Activated naive CD4-positive, alpha-beta T cell treated with anti-CD3 and anti-CD28 coated beads, Interleukin-2, amount 50 U/mL, for 24 hours (primary cell): ENCODE data around the gene SLC4A4.

Source experiments
- H3K27ac Mint-ChIP-seq: one replicate; pipeline ENCODE4 v1.8.0; 2021; ENCODE audit warnings: mild to moderate bottlenecking, mixed read lengths
- H3K27me3 Mint-ChIP-seq: one replicate; pipeline ENCODE4 v1.8.0; 2021; ENCODE audit warnings: mixed read lengths
- H3K36me3 Mint-ChIP-seq: one replicate; pipeline ENCODE4 v1.8.0; 2021; ENCODE audit warnings: mixed read lengths
- H3K4me1 Mint-ChIP-seq: one replicate; pipeline ENCODE4 v1.8.0; 2021; ENCODE audit warnings: mixed read lengths
- H3K4me3 Mint-ChIP-seq: one replicate; pipeline ENCODE4 v1.8.0; 2021; ENCODE audit warnings: mild to moderate bottlenecking, mixed read lengths
- H3K9me3 Mint-ChIP-seq: one replicate; pipeline ENCODE4 v1.8.0; 2021; ENCODE audit warnings: mixed read lengths

The SLC4A4 gene

DNA sequence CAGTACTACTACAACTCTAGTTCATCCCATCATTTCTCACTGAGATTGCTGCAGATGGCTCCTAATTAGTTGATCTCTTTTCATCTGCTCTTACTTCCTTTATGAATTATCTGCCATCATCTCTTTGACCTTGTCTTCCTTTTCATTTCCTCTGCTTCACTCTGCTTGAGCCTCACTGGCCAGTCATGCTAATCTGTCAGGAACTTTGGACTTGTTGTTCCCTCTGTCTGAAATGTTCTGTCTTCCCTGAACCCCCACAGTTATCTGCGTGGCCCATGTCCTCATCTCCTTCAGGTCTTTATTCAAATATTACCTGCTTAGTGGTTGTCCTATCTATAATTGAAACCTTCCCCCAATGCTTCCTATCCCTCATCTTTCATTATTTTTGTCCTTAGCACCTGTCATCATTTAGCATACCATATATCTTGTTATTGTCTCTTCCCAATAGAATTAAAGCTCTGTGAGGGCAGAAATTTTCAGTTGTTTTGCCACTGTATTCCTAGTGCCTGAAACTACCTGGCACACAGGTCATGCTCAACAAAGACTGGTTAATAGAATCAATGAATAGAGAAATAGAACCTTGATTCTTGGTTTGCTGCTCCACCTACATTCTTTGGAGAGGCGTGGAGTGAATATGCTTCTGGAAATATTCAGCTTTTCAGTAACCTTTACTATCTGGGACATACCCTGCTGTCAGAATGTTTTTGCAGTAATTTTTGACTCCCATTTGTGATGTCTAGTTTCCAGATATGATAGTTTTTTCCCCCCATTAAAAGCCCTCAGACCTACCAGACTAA, 5.0 kb downstream of the SLC4A4 start:
- H3K9me3 Mint-ChIP-seq = no peaks in the 10 kb centered on the region
- no peaks in the 10 kb centered on the region for H3K4me1 Mint-ChIP-seq

GRCh38 chr4:71346710-71347109, 7.9 kb downstream of the SLC4A4 start:
- no peak overlapping the region for H3K4me3 Mint-ChIP-seq
- H3K36me3 Mint-ChIP-seq = no peaks in the 10 kb centered on the region
- no peak overlapping the region for H3K27ac Mint-ChIP-seq
- H3K27me3 Mint-ChIP-seq = peaks cover 20% of the 10 kb centered on the region
- H3K9me3 Mint-ChIP-seq = no peaks in the 10 kb centered on the region
- no peaks in the 10 kb centered on the region for H3K4me1 Mint-ChIP-seq

More for the DNA sequence above, 5.0 kb downstream of the SLC4A4 start:
- no peaks in the 10 kb centered on the region for H3K36me3 Mint-ChIP-seq
- no peak overlapping the region for H3K4me3 Mint-ChIP-seq
- peaks cover 17% of the 10 kb centered on the region for H3K27me3 Mint-ChIP-seq
- no peak overlapping the region for H3K27ac Mint-ChIP-seq

DNA sequence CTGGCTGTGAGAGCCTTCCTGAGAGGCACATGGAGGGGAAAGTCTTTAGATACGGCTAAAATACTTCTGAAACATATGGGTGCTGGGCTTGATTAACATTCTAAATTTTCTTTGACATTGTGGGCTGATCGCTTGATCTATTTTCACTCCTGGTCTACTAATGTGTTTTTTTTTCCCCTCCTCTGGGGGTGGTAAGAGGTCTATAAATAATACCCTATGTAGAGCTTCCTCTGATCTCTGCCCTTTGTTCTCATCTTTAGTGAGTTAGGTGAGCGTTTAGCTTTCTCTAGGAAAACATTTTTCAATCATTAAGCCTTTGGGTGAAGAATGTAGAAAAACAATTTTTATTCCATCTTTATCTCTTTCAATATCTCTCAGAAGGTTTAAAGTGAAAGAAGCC, 9.8 kb downstream of the SLC4A4 start:
- Mint-ChIP-seq H3K4me1 (no peaks in the 10 kb centered on the region), H3K9me3 (no peaks in the 10 kb centered on the region), H3K27ac (no peak overlapping the region), H3K36me3 (no peaks in the 10 kb centered on the region), H3K27me3 (peaks cover 16% of the 10 kb centered on the region), H3K4me3 (no peak overlapping the region)

GRCh38 chr4:71355045-71355444, 16.2 kb downstream of the SLC4A4 start:
- Mint-ChIP-seq H3K36me3 (peaks cover 2% of the 10 kb centered on the region), H3K4me3 (no peak overlapping the region), H3K27ac (no peak overlapping the region), H3K27me3 (peaks cover 2% of the 10 kb centered on the region), H3K9me3 (no peaks in the 10 kb centered on the region), H3K4me1 (no peaks in the 10 kb centered on the region)

- no peaks in the 10 kb centered on the region for H3K9me3 Mint-ChIP-seq
- peaks cover 2% of the 10 kb centered on the region for H3K27me3 Mint-ChIP-seq
- H3K36me3 Mint-ChIP-seq = peaks cover 2% of the 10 kb centered on the region
- no peaks in the 10 kb centered on the region for H3K4me1 Mint-ChIP-seq
- no peak overlapping the region for H3K27ac Mint-ChIP-seq
- H3K4me3 Mint-ChIP-seq = no peak overlapping the region
Measured at GRCh38 chr4:71355971-71356370, 17.2 kb downstream of the SLC4A4 start.

DNA sequence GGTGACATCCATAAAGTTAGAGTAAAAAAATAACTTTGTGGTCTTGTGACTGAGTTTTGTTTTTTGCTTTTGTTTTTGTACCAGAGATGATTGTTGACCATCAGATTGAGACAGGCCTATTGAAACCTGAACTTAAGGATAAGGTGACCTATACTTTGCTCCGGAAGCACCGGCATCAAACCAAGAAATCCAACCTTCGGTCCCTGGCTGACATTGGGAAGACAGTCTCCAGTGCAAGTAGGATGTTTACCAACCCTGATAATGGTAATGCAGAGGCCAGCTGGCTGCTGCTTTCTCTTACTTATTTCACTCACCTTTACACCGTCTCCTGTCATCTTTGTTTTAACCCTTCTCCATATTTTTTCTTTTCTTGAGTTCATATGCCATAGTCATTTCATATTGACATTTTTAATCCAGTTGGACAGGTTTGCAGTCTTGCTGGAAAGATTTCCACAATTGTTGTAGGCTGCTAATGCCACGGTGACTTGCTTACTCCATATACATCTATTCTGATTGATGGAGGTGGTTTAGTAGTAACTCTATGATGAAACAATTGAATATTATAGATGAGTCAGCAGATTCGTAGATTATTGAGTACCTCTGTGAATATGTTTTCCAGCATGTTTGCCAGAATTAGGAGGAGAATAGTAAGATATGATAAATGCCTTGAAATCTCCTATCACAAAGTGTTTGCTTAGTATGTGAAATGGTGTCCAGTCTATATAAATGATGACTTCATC, 18.3 kb downstream of the SLC4A4 start:
- H3K27ac Mint-ChIP-seq = no peak overlapping the region
- H3K4me3 Mint-ChIP-seq = no peak overlapping the region
- H3K9me3 Mint-ChIP-seq = no peaks in the 10 kb centered on the region
- peaks cover 2% of the 10 kb centered on the region for H3K36me3 Mint-ChIP-seq
- H3K27me3 Mint-ChIP-seq = peaks cover 4% of the 10 kb centered on the region
- H3K4me1 Mint-ChIP-seq = no peaks in the 10 kb centered on the region

DNA sequence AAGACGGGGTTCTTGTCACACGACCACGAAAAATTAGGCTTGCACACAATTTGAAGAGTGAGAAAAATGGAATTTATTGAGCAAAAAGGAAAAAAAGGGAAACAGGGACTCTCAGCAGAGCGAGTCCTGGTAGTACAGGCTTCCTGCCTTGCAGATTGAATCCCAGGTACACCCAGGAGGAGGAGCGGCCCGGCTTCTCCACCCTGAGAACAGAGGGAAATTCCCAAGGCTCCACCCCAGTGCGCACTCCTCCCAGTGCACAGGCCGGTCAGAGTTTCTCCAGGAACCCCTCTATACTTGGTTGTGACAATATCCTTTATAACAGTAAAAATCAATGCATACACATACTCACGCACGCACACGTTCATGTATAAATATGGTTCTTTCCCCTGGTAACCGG, 22.0 kb downstream of the SLC4A4 start:
- Mint-ChIP-seq H3K36me3 (peaks cover 2% of the 10 kb centered on the region), H3K27me3 (peaks cover 2% of the 10 kb centered on the region), H3K4me3 (no peak overlapping the region), H3K4me1 (no peaks in the 10 kb centered on the region), H3K9me3 (no peaks in the 10 kb centered on the region), H3K27ac (no peak overlapping the region)

DNA sequence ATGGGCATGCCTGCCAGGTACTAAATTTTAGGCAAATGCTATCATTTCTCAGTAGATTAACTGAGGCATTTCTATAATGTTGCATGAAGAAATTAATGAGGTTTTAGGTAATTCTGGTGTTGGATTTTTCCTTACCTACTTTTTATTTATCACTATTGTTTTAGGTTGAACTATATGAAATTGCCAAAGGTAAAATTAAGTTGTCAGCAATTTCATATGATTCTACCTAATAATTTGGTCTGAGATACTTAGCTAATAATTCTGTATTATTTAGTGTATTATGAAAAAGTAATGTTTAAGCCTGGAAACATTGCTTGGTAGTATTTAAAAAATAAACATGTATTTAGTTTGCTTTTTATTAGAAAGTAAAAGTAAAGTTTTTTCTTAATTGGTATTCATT, 22.7 kb downstream of the SLC4A4 start:
- H3K4me3 Mint-ChIP-seq = no peak overlapping the region
- no peaks in the 10 kb centered on the region for H3K4me1 Mint-ChIP-seq
- H3K36me3 Mint-ChIP-seq = peaks cover 2% of the 10 kb centered on the region
- no peak overlapping the region for H3K27ac Mint-ChIP-seq
- no peaks in the 10 kb centered on the region for H3K9me3 Mint-ChIP-seq
- peaks cover 2% of the 10 kb centered on the region for H3K27me3 Mint-ChIP-seq

- Mint-ChIP-seq H3K4me3 (no peak overlapping the region), H3K4me1 (no peaks in the 10 kb centered on the region), H3K36me3 (no peaks in the 10 kb centered on the region), H3K27me3 (no peaks in the 10 kb centered on the region), H3K27ac (no peak overlapping the region), H3K9me3 (no peaks in the 10 kb centered on the region)
Measured at GRCh38 chr4:71366766-71367165, 27.9 kb downstream of the SLC4A4 start.

DNA sequence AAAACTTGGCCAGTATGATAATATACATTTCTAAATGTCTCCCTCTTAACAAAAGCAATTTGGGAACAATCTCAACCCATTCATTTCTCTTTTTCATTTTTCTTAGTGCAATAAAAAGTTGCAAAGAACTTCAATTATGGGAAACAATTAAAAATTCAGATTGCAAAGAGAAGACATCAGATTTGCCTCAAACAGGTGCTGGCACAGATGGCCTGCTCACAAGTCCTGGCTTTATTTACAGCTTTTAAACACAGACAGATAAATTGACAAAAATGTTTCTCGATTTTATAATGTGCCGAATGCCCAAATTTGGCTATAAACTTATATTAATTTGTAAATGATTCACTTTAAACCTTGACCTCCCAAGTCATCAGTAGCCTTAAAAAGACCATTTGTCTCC, 28.7 kb downstream of the SLC4A4 start:
- Mint-ChIP-seq H3K9me3 (no peaks in the 10 kb centered on the region), H3K27ac (no peak overlapping the region), H3K4me1 (no peaks in the 10 kb centered on the region), H3K27me3 (no peaks in the 10 kb centered on the region), H3K4me3 (no peak overlapping the region), H3K36me3 (no peaks in the 10 kb centered on the region)

- no peaks in the 10 kb centered on the region for H3K4me1 Mint-ChIP-seq
- H3K27me3 Mint-ChIP-seq = no peaks in the 10 kb centered on the region
- H3K9me3 Mint-ChIP-seq = no peaks in the 10 kb centered on the region
- H3K27ac Mint-ChIP-seq = no peak overlapping the region
- no peaks in the 10 kb centered on the region for H3K36me3 Mint-ChIP-seq
- no peak overlapping the region for H3K4me3 Mint-ChIP-seq
Measured at GRCh38 chr4:71368906-71369305, 30.1 kb downstream of the SLC4A4 start.

- Mint-ChIP-seq H3K4me3 (no peak overlapping the region), H3K27me3 (no peaks in the 10 kb centered on the region), H3K9me3 (no peaks in the 10 kb centered on the region), H3K4me1 (no peaks in the 10 kb centered on the region), H3K27ac (no peak overlapping the region), H3K36me3 (no peaks in the 10 kb centered on the region)
Measured at GRCh38 chr4:71369536-71369935, 30.7 kb downstream of the SLC4A4 start.

DNA sequence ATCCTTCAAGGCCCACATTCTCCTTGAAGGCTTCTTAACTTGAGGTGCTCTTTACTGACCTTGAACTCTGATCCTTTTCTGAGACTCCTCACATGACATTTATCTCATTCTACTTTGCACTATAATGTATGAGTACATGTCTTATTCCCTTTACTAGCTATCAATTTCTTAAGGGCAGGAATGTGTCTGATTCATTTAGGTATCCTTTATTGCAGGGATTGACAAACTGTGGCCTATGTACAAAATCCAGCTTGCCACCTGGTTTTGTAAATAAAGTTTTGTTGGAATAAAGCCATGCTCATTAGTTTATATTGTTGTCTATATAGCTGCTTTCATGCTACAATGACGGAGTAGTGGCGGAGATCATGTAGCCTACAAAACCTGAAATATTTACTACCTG, 36.7 kb downstream of the SLC4A4 start:
- Mint-ChIP-seq H3K27ac (no peak overlapping the region), H3K27me3 (no peaks in the 10 kb centered on the region), H3K4me1 (no peaks in the 10 kb centered on the region), H3K36me3 (no peaks in the 10 kb centered on the region), H3K9me3 (no peaks in the 10 kb centered on the region), H3K4me3 (no peak overlapping the region)

- H3K9me3 Mint-ChIP-seq = no peaks in the 10 kb centered on the region
- H3K27ac Mint-ChIP-seq = no peak overlapping the region
- no peak overlapping the region for H3K4me3 Mint-ChIP-seq
- no peaks in the 10 kb centered on the region for H3K27me3 Mint-ChIP-seq
- no peaks in the 10 kb centered on the region for H3K36me3 Mint-ChIP-seq
- no peaks in the 10 kb centered on the region for H3K4me1 Mint-ChIP-seq
Measured at GRCh38 chr4:71377561-71377960, 38.7 kb downstream of the SLC4A4 start.

DNA sequence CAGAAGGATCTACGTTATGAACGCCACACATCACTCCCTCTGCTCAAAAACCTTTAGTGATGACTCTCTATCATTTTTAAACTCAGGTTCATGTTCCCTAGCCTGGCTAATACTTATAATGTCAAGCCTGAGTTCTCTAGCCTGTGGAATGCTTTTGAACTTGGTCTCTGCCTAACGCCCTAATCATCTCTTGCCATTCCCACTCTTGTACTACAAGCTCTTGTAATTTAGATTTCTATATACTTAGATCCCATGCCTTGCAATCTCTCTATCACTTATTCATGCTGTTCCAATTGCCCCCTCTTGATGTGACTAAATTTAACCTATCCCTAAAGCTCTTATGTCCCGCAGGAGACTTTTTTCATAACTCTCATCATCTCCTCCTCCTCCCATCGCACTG, 40.3 kb downstream of the SLC4A4 start:
- Mint-ChIP-seq H3K27ac (no peak overlapping the region), H3K4me1 (no peaks in the 10 kb centered on the region), H3K27me3 (no peaks in the 10 kb centered on the region), H3K36me3 (no peaks in the 10 kb centered on the region), H3K4me3 (no peak overlapping the region), H3K9me3 (no peaks in the 10 kb centered on the region)

- H3K36me3 Mint-ChIP-seq = no peaks in the 10 kb centered on the region
- H3K4me1 Mint-ChIP-seq = no peaks in the 10 kb centered on the region
Measured at GRCh38 chr4:71380788-71381187, 42.0 kb downstream of the SLC4A4 start.

More at GRCh38 chr4:71380788-71381187, 42.0 kb downstream of the SLC4A4 start:
- no peak overlapping the region for H3K4me3 Mint-ChIP-seq
- no peak overlapping the region for H3K27ac Mint-ChIP-seq
- no peaks in the 10 kb centered on the region for H3K9me3 Mint-ChIP-seq
- H3K27me3 Mint-ChIP-seq = no peaks in the 10 kb centered on the region
